ENCODE results near the gene ADGRB3. TPM values are rescaled to one million over a fixed set of nuclear protein-coding genes. Genes with fewer than 3 reads are reported as not detected.

ADGRB3 gene
- total RNA-seq, 2 experiments from 2014 or later: not detected

DNA sequence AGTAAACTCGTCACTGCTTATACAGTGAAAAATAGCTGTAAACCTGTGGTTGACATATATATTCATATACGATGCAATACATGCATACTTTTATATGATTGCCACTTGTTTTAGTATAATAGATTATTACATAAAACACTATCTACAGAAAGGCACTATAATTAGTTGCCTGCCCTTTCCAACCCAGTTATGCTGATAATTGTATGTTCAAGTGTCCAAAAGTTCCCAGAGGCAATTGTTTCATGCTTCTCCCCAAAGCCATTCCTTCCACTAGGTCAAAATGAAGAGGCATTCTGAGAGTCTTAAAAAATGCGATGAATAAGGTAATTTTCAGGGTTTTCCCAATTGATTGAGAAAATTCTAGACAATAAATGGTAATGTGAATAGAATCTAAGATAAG, 727.1 kb downstream of the ADGRB3 start:
- no TSS peak for BruUV-seq (replicated peaks)

GRCh38 chr6:69366831-69367230, 731.7 kb downstream of the ADGRB3 start:
- Histone ChIP-seq H4K20me1 (ENCODE audit: insufficient read depth, low read length) (no peaks in the 10 kb centered on the region), H3K9me2 (ENCODE audit: insufficient read depth, low read length) (no peaks in the 10 kb centered on the region), H3K79me2 (ENCODE audit: insufficient read depth, low read depth, low read length) (no peaks in the 10 kb centered on the region), H3K27ac (ENCODE audit: low read depth, low read length, poor library complexity, severe bottlenecking) (no peak overlapping the region), H3K4me2 (ENCODE audit: low read length) (no peak overlapping the region), H3K9me3 (ENCODE audit: low read length) (no peaks in the 10 kb centered on the region), H3K4me3 (ENCODE audit: low read depth, low read length, poor library complexity, severe bottlenecking) (no peak overlapping the region), H3K4me1 (ENCODE audit: insufficient read depth, low read length, poor library complexity, severe bottlenecking) (no peaks in the 10 kb centered on the region), H2AFZ (ENCODE audit: low read length) (no peak overlapping the region), H3K36me3 (ENCODE audit: insufficient read depth, low read length) (no peaks in the 10 kb centered on the region)
- intact Hi-C loops (cut with micrococcal nuclease; ENCODE audit: unreplicated experiment): no loop called here
- ChIA-PET CTCF (ENCODE audit: unreplicated experiment) (no interaction called here), POLR2A (interaction anchor here (0.6 to 1.0 kb wide), 2 partner anchors 26 to 49 kb away, joined by 3 to 5 read pairs; no protein-coding TSS in a partner anchor)
- TF ChIP-seq EZH2phosphoT487 (IDR thresholded peaks at IDR 0.05; ENCODE audit: borderline replicate concordance, low read depth, low read length) (no peak), CTCF (conservative IDR thresholded peaks at IDR 0.05; ENCODE audit: low read length) (no peak)
- no TSS peak for BruUV-seq (replicated peaks)
- DNase-seq (ENCODE audit: low spot score): no peak

More for the DNA sequence above, 727.1 kb downstream of the ADGRB3 start:
- H3K4me2 ChIP-seq (ENCODE audit: low read length): no peak overlapping the region
- ChIA-PET CTCF (ENCODE audit: unreplicated experiment) (no interaction called here), POLR2A (no interaction called here)
- H2AFZ ChIP-seq (ENCODE audit: low read length): no peak overlapping the region
- no peaks in the 10 kb centered on the region for H3K36me3 ChIP-seq (ENCODE audit: insufficient read depth, low read length)
- H3K9me3 ChIP-seq (ENCODE audit: low read length): no peaks in the 10 kb centered on the region
- no peaks in the 10 kb centered on the region for H3K9me2 ChIP-seq (ENCODE audit: insufficient read depth, low read length)
- no peak overlapping the region for H3K27ac ChIP-seq (ENCODE audit: low read depth, low read length, poor library complexity, severe bottlenecking)
- H3K79me2 ChIP-seq (ENCODE audit: insufficient read depth, low read depth, low read length): no peaks in the 10 kb centered on the region
- no peak for DNase-seq (ENCODE audit: low spot score)
- no peak for TF ChIP-seq EZH2phosphoT487 (IDR thresholded peaks at IDR 0.05; ENCODE audit: borderline replicate concordance, low read depth, low read length)
- no peak for TF ChIP-seq CTCF (conservative IDR thresholded peaks at IDR 0.05; ENCODE audit: low read length)
- intact Hi-C loops (cut with micrococcal nuclease; ENCODE audit: unreplicated experiment): no loop called here
- H4K20me1 ChIP-seq (ENCODE audit: insufficient read depth, low read length): no peaks in the 10 kb centered on the region
- no peaks in the 10 kb centered on the region for H3K4me1 ChIP-seq (ENCODE audit: insufficient read depth, low read length, poor library complexity, severe bottlenecking)
- no peak overlapping the region for H3K4me3 ChIP-seq (ENCODE audit: low read depth, low read length, poor library complexity, severe bottlenecking)

DNA sequence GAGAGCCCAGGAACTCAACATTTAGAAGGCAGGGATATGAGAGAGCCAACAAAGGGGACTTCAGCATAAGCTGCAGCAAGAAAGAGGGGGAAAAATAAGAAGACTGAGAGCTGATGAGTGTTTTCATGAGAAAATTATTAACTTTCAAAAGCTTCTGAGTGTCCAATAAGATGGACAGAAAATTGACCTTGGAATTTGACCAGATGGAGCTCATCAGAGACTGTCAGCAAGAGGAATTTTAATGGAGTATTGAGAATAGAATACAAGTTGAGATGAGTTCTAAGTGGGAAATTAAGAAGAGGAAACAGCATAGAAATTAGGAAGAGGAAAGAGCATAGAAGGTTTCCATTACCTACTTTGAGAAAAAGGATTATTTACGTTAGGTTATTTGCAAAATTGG, 733.5 kb downstream of the ADGRB3 start:
- DNase-seq (ENCODE audit: low spot score): no peak
- Histone ChIP-seq H3K9me3 (ENCODE audit: low read length) (no peaks in the 10 kb centered on the region), H3K9me2 (ENCODE audit: insufficient read depth, low read length) (no peaks in the 10 kb centered on the region), H3K27ac (ENCODE audit: low read depth, low read length, poor library complexity, severe bottlenecking) (no peak overlapping the region), H3K4me1 (ENCODE audit: insufficient read depth, low read length, poor library complexity, severe bottlenecking) (no peaks in the 10 kb centered on the region), H3K36me3 (ENCODE audit: insufficient read depth, low read length) (no peaks in the 10 kb centered on the region), H3K4me3 (ENCODE audit: low read depth, low read length, poor library complexity, severe bottlenecking) (no peak overlapping the region), H4K20me1 (ENCODE audit: insufficient read depth, low read length) (no peaks in the 10 kb centered on the region), H3K4me2 (ENCODE audit: low read length) (no peak overlapping the region), H2AFZ (ENCODE audit: low read length) (no peak overlapping the region), H3K79me2 (ENCODE audit: insufficient read depth, low read depth, low read length) (no peaks in the 10 kb centered on the region)
- intact Hi-C loops (cut with micrococcal nuclease; ENCODE audit: unreplicated experiment): no loop called here
- BruUV-seq (replicated peaks): no TSS peak
- POLR2A ChIA-PET: interaction anchor here (0.9 kb wide), 1 partner anchor 15 kb away, joined by 3 read pairs; no protein-coding TSS in a partner anchor
- no peak for TF ChIP-seq EZH2phosphoT487 (IDR thresholded peaks at IDR 0.05; ENCODE audit: borderline replicate concordance, low read depth, low read length)
- no peak for TF ChIP-seq CTCF (conservative IDR thresholded peaks at IDR 0.05; ENCODE audit: low read length)
- CTCF ChIA-PET (ENCODE audit: unreplicated experiment): no interaction called here

Data from OCI-LY7 (cell line).